Brain pericyte (primary cell): ENCODE measurements around the gene FBXL17.

Source experiments
- DNase-seq: peaks from one replicate; pipeline ENCODE4 v3.0.0-alpha.2; 2012; ENCODE audit warnings: low read depth, low spot score

The FBXL17 gene

DNA sequence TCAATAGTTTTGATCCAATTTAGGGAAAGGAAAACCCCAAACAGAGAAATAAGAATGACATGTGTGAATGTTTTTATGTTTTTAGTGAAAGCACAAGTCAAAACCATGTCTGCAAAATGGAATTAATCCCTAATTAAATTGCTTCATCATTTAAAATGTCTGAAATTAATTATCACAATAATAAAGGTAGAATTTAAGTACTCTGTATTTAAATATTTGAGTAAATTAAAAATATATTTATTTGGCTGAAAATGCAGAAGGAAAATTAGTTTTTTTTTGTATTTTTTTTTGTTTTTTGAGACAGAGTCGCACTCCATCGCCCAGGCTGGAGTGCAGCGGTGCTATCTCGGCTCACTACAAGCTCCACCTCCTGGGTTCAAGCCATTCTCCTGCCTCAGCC is 380.7 kb downstream of the FBXL17 start:
- DNase-seq = no peak

DNA sequence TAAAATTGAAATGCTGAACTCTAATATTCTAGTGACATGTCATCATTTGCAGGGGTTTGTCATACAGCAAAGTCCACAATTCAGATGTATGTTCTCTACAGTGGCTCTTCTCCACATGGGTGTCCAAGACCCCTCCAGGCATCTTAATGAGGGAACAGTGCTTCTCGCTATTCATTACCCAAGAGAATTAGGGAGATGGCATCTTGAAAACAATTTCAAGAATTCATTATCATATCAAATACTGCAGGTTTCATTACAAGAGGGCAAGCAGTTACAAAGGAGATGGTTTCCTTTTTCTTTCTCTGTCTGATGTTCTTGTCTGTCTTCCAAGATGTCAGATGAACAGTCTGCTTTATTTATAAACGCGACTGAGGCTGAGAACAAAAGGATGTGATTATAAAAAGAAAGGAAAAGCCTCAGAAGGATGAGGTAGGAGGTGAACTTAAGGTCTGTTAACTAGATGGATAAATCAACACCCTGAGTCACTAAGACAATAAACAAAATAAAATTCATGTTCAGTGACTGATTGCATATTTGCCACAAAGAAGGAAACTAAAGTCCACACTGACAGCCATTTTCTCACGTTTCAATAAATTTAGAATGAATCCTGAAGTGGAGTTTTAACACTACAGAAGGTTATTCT is 384.4 kb downstream of the FBXL17 start:
- DNase-seq = no peak

DNA sequence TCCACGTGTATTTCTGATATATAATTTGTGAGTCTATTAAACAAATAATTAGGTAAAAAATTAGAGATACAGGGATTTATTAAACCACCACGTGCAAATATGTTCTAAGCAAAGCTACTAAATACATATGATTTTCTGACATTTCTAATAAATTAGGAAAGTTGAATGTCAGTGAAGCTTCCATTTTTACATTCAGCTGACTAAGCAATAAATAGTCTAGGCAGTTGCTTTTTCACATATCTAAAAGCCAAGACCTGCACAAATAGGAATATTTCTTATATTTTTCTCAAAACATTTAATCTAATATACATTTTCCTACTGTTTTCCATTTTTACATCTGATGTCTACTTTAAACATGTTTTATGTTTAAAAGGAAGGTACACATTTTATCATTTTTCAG is 388.6 kb downstream of the FBXL17 start:
- no peak for DNase-seq

DNA sequence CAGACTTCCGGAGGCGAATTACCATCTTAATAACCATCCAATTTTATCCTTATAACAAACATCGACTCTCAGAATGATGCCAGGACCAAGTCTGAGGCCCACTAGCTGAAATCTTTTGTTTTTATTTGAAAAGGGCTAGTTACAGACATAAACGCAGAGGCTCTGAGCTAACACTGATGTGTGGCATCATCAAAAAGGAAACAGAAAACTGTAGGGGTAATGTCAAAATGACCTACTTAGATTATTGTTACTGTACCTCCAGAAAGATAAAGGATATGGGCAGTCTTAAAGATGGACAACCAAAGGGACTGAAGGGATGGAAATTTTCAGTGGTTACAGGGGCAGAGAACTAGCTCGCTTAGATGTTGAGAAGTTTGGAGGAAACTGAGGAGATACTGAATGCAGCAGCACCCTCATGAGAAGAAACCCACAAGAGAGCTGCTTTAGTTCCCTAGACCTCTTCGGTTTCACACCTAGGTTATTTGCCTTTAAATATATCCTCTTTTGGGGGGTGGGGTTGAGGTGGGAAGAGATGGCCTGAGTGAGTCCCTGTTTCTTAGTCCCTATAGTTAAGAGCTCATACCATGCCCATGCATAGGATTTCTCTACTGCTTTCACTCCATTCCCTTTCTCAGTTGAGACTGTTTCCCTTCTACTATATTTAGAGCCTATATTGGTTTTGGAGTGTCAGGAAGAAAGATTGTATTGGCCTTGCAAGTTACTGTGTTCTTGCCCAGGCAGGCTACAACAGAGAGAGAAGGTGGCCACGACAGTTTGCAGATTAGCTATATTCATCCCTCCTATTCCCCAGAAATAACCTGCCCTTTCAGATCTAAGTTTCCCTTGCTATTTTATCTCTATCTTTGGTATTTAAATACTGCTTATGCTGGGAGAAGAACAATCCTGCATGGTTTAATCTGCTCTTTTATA is 390.8 kb downstream of the FBXL17 start:
- no peak for DNase-seq

DNA sequence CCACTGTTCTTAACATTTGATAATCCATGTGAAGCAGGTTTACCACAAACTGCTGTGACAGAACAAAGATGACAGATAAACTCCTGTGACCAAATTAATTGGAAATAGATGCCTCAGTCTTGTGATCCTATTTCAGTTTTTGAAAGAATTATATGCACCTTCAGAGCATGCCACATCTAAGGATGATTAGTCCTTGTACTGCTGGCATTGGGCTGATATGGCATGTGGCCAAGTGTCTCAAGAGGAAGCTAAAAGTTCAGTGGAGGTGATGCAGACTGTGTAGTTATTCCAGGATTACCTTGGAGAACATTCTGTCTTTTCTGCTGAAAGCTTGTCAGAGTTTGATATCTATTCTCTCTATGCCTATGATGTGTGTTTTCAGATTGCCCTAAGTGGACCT is 396.8 kb downstream of the FBXL17 start:
- DNase-seq = no peak

DNA sequence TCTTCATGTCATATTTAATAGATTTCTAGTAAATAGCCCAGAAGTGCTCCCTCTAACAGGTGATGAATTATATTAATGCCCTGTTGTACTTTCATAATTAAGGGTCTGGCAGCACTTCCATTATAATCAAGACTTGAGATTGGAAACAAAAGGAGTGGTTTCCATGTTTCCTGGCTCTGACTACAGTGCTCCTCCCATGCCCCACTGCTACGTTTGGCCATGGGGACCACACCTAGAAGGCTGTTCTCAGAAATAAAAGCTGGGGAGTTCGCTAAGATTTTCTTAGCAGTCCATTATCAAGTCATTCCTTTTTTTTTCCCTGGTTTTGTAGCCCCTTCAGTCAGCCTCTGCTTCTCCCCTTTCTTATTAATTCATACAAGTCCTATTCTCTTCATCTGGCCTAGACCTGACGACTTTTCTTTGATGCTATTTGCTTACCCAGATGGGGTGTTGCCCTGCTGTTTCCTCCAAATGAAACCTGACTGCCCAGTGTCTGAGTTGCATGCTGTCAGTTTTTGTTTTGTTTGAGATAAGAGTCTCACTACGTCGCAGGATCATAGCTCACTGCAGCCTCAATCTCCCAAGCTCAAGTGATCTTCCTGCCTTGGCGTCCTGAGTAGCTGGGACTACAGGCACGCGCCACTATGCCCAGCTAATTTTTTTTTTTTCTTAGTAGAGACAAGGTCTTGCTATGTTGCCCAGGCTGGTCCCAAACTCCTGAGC is 399.0 kb downstream of the FBXL17 start:
- DNase-seq = no peak

DNA sequence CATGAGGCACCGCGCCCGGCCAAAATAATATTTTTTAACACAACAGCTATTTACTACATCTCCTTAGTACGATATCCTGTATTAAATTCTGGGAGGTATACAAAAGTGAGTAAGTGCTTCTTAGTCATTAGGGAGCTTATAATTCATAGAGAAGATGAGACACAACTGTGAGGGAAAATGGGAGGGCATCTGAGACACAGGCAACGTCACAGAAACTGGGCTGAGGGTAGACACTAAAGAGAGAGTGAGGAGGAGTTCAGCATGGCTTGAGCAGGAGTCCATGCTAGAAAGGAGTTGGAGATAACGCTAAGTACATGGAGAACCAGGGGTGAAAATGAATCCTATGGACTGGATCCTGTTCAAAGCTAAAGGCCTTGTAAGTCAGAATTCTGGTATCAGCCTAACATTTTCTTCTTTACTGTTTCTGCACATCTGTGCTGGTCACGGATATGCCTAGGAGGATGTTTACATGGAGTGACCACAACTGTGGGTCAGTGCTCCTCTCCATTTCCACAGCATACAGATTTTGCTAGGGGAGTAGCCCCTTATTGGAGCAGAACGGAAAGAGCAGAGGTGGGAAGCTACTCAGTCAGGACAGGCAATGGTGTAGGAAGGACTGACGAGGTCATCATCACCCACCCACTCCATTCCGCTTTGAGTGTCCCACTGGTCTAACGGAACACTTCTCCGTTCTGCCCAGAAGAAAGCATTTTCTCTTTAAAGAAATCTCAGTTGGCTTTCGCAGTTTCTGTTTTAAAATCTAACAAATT is 400.8 kb downstream of the FBXL17 start:
- no peak for DNase-seq

DNA sequence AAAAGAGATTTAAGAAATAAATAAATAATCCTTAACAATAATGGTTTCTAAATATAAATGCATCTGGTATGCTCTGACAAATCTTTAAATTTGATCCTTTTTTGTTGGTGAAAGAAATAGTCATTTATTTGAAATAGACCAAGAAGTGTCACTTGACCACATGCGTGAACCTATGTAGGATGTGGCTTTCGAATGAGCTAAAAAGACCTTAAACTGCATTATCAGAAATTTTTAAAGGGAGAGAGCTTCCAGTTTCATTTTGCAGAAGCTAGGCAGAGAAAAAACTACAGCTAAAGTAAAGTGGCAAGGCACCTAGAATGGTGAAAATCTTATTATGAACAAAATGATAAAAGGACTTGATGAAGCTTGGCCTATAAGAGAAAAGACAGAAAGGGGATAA is 402.0 kb downstream of the FBXL17 start:
- no peak for DNase-seq

DNA sequence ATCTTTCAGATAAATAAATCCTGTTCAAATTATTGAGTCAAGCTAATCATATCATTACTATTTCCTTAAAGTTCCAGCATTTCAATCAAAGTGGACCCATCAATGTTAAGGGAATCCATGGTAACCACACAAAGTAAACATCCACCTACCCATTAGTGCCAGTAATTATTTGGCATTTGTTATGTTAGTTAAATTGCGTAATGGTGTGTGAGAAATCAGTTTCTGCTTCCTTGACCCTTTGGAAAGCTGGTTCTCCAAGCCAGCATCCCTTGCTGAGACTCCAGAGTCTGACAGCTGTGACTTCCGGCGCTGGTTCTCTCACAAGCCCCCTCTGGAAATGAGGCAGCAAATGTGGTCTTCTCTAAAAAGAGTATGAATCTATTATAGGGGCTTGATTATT is 402.6 kb downstream of the FBXL17 start:
- DNase-seq = no peak

DNA sequence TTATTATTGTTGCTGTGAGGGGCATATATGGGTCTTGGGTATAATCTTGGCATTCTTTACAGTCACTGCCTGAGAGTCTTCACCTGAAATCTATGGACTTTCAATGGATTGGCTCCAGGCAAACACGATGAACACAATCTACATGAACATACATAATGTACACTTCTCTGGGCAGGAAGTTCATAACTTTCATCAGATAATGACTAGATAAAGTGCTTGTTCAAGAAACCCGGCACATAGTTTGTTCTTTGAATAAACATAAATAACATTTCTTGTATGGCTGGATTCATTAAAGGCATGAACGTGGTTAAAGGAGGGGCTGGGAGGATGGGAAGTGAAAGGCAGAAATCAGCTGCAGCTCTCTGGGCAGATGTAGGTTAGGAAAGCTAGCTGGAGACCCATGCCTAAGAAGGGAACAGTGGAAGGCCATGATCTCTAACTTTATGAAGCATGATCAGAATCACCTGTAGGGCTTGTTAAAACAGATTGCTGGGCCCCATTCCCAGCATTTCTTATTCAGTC is 404.3 kb downstream of the FBXL17 start:
- DNase-seq = no peak

DNA sequence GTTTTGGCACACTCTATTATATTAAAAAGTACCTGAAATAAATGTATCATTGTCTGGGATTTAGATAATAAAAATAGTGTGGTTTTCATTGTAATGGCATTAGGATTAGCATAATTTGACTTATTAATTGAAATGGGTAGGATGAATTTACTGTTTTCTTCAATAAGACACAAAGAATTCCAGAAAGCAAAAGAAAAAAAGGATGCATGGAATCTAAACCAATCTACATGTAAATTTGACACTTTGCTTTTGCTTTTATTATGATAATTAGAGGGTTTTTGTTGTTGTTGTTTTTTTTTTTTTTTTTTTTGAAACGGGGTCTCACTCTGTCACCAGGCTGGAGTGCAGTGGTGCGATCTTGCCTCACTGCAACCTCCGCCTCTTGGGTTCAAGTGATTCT is 406.3 kb downstream of the FBXL17 start:
- DNase-seq = no peak

DNA sequence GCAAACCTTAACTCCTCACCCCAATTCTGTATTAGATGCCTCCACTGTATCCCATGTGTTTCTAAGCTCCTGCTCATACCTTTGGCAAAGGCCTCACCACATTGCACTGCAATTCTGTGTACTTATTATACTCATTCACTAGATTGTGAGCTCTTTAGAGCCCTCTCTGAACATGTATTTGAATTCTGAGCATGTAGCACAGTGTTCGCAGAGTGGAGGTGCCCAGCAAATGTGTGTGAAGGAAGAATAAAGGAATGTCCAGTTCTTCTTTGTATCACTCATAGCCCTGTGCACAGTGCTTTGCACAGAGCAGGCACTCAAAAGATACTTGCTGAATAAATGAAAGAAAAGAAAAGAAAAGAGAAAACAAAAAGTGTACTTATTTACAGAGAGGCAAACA is 410.1 kb downstream of the FBXL17 start:
- DNase-seq = no peak

DNA sequence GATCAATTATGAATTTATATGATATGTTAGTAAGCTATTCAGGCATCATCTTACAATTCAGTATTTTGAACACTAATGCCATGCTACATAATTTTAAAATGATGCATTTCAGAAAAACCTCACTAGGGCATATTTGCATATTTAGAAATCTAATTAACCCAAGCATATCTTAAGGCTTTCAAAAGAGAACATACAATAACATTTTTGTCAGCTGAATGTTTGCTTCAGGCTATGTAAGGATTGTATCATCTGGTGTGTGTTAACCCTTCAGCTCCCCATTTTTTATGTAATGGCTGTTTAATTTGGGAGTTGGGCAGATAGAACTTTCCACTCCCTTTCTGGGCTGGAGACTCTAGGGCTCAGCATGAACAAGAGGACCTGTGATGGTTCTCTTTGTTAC is 412.1 kb downstream of the FBXL17 start:
- no peak for DNase-seq

DNA sequence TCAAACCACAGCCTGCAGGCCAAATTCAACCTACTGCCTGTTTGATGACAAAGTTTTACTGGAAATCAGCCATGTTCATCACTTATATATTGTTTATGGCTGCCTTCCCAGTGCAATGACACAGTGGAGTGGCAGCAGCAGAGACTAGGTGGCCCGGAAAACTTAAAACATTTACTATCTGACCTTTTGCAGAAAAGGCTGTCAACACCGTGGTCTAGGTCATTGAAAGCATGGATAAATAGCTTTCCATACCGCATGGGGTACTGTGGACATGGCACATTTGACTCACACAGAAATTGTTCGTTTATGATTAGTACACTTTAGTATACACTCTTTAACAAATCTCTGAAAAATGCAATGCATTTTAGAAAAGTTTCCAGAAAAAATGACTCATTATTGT is 412.9 kb downstream of the FBXL17 start:
- DNase-seq = no peak

DNA sequence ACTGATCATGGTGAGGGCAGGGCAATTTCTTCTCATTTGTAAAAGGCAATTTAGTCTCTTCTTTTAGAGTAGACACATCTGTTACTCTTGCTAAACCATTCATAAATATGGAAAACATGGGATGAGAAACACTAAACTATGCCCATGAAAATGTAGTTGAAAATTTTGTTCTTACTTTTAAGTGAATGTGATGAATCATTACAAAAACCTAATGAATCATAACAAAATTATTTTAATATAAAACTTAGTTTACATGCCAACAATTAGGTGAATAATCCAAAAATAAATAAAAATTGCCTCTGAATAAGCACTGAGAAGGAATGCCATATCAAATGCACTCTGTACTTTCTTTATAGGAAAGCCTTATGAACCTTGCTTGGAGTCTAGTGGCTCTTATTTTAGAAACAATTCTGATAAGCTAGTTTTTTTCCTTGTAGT is 413.5 kb downstream of the FBXL17 start:
- DNase-seq = no peak

DNA sequence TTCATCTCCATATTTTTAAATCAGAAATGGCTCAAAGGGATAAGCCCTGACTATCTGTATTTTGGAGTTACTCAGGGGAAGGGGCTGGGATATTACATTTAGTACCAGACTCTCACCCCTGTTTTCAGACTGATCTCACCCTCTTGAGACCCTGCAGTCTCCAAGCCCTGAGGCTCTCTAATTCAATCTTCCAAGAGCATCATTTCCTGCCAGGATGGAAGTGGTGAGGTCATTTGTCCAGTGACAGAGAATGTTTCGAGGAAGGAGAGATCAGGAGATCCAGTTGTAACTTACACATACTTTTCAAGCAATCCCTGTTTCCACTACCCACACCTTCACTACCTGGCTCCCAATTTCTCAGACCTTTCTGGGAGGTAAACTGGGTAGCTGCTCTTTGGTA is 415.7 kb downstream of the FBXL17 start:
- no peak for DNase-seq

DNA sequence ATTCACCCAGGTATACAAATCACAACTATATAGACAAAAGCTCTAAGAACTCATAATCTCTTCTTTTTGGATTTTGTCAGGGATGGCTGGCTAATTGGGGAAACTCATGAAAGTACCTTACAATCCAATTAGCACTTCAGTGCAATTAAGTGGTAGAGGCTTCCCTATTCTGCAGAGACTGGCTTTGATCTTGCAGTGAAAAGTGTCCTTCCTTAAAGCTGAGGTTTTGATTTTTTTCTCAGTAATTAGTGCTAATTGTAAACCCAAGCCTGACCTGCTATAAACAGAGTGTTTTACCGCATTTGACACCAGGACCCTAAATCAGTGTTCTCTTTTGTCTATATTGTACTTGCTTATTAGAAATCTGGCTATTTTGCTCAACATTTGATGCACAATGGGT is 417.2 kb downstream of the FBXL17 start:
- DNase-seq = no peak

DNA sequence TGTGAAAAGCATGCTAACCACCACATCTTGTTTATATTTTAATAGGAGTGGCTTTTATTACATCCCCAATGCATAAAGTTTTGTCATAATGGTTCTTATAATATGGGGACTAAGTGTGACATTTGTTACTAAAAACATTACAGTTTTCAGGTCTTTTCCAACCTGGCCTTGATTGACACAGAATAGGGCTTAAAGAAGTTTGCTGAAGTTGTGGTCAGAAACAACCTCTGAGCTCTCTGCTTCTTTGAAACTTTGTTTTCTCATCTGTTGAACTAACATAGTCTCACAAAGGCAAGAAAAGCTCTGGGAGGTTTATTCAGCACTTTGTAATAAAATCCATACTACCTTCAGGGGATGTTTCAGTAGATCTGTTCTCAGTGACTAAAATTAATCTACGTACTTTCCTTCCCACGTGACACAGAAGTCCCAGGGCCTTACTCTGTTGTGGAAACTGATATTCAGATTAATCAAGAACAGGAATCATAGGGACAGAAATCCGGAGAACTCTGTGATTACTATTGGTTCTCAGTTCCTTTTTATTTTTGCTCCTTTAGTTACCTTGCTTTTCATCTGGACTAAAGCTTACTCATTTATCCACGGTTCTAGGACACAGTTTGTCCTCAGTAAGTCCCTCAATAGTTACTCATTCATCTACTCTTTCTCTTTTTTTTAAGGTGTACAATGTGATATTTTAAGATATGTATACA is 422.2 kb downstream of the FBXL17 start:
- DNase-seq = no peak

DNA sequence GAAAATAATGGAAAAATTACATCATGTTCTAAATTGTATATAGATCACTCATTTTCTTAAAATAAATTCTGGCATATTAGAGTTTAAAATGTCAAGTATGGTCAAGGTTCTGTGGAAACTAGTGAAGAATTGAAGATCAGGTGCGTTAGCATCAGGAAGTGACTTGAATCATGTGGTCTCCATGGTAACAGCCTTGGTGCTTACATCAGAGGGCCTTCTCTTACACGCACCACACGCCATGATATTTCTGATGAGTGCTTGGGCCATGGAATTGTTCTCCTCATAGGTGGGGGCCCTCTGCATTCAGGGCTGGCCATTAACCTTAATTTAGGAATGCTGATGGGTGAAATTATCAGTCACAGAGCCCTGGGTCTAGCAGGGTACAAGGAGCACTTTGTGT is 423.0 kb downstream of the FBXL17 start:
- no peak for DNase-seq

DNA sequence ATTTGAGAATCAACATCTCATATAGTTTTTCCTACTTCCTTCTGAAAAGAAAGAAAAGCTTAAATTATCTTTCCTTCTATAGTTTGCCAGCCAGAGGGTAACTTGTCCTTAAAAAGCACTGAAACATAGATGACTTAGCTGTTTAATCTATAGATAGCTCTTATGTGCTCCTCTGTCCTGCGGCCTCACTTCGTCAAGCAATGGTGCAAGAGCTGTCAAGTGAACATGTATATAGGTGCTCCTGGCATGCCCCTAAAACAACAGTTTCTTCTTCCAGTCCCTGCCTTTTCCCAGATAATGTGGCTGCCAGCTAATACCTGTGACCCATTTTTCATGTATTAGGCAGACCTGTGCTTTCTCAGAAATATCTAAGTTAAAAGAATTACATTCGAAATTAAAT is 423.5 kb downstream of the FBXL17 start:
- no peak for DNase-seq

DNA sequence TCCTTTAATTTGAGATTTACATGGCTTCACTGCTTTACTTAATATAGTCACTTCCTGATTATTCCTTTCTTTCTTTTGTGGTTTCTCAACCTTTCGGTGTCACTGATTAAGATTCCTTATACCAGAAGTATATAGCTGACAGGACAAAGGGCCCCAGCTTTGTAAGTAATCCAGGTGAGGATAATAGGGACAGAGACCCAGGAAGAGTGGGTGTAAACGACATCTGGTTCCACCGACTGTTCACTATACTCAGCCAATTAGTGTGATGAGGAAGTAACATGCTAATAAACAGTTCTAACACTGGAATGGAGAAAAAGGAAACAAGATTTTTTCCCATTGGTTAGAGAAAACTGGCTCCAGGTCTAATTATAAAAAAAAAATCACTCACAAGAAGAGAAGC is 424.8 kb downstream of the FBXL17 start:
- DNase-seq = no peak
